ENCODE data around the gene IVD.

DNA sequence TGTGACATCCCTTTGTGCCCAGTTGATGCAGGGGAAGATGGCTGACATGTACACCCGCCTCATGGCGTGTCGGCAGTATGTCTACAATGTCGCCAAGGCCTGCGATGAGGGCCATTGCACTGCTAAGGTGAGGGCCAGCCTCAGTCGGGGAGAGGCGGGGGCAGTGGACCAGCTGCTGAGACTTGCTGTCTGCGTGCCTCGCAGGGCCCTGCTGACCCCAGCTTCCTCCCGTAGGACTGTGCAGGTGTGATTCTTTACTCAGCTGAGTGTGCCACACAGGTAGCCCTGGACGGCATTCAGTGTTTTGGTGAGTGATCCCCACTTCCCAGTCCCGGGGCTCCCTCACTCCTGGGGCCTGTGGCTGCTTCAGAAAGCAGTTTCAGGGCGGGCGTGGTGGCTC is 10.5 kb downstream of the IVD start:
- 0 out of 2 replicates have a peak, but pooled peaks have one; percentile 4 for TF ChIP-seq POLR2A (IDR thresholded peaks at IDR 0.05; ENCODE audit: low read depth, low read length)
- TF ChIP-seq TAF1 (IDR thresholded peaks at IDR 0.05; ENCODE audit: low read depth, low read length): no peak
- TF ChIP-seq POLR2AphosphoS5 (IDR thresholded peaks at IDR 0.05; ENCODE audit: low read depth, low read length): no peak

Data from GM12891 (cell line).